ENCODE measurements around the gene CHAF1A.

GRCh38 chr19:4401769-4402170 is 670 bp upstream of the CHAF1A start:
- no peak for TF ChIP-seq CTCF (tag by site-specific recombination; IDR thresholded peaks at IDR 0.05)
- no peak for TF ChIP-seq ZNF266 (tag by site-specific recombination; IDR thresholded peaks at IDR 0.05; ENCODE audit: low read depth)
- TF ChIP-seq ZBTB49 (tag by site-specific recombination; IDR thresholded peaks at IDR 0.05; ENCODE audit: low read depth), result no peak
- no peak for TF ChIP-seq ZNF133 (tag by site-specific recombination; IDR thresholded peaks at IDR 0.05)

Measured in HEK293 (cell line).